ENCODE data around the gene SPPL2A. TPM values are rescaled to one million over a fixed set of nuclear protein-coding genes. Genes with fewer than 3 reads are reported as not detected.

The SPPL2A gene
- total and polyA plus RNA-seq, 10 of the 15 experiments (the other 5 are each of a cell fraction or from before 2014, with no cell fraction given), result 11.3 to 83.8 (median 44.0) TPM

- CTCF ChIA-PET, result no interaction called here
These were observed 99.6 kb downstream of the SPPL2A start for GRCh38 chr15:50665938-50666337.

More at GRCh38 chr15:50665938-50666337, 99.6 kb downstream of the SPPL2A start:
- POLR2A ChIA-PET, result no interaction called here
- Histone ChIP-seq H3K27me3 (replicated peaks in 1 of 2; ENCODE audit: control insufficient read depth in 2 of 2, insufficient read depth in 2 of 2, low read length in 1 of 2) (no peaks in the 10 kb centered on the region), H3K4me3 (no peak overlapping the region), H4K20me1 (ENCODE audit: control insufficient read depth, insufficient read depth) (no peaks in the 10 kb centered on the region), H3K4me2 (ENCODE audit: control insufficient read depth, insufficient read depth) (no peak overlapping the region), H3K27ac (ENCODE audit: control insufficient read depth, insufficient read depth) (no peak overlapping the region), H3K9ac (ENCODE audit: control insufficient read depth, insufficient read depth, low read length) (no peak overlapping the region), H3K36me3 (ENCODE audit: control insufficient read depth in 2 of 2, insufficient read depth in 2 of 2, low read length in 1 of 2) (peaks cover 0 to 20% of the 10 kb centered on the region in 2 experiments; a peak in 3 of 4 replicates), H2AFZ (ENCODE audit: control insufficient read depth, low read depth, low read length) (no peak overlapping the region), H3K4me1 (ENCODE audit: control insufficient read depth, insufficient read depth, low read length) (no peaks in the 10 kb centered on the region), H3K9me3 (replicated peaks; ENCODE audit: control insufficient read depth, insufficient read depth, low read length) (no peaks in the 10 kb centered on the region), H3K79me2 (ENCODE audit: control insufficient read depth, insufficient read depth, low read length) (peaks cover 19% of the 10 kb centered on the region)
- FAIRE-seq, result no peak
- ATAC-seq, result no peak
- in situ Hi-C loops (cut with MboI), result no loop called here
- DNase-seq (ENCODE audit: low read depth, low spot score), result no peak
- no peak for TF ChIP-seq MLLT1 (IDR thresholded peaks at IDR 0.05)
- no peak for TF ChIP-seq E2F8 (IDR thresholded peaks at IDR 0.05; ENCODE audit: low read depth, partially characterized antibody)
- TF ChIP-seq, protein P1, sequence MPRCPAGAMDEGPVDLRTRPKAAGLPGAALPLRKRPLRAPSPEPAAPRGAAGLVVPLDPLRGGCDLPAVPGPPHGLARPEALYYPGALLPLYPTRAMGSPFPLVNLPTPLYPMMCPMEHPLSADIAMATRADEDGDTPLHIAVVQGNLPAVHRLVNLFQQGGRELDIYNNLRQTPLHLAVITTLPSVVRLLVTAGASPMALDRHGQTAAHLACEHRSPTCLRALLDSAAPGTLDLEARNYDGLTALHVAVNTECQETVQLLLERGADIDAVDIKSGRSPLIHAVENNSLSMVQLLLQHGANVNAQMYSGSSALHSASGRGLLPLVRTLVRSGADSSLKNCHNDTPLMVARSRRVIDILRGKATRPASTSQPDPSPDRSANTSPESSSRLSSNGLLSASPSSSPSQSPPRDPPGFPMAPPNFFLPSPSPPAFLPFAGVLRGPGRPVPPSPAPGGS (IDR thresholded peaks at IDR 0.05; ENCODE audit: borderline replicate concordance, insufficient read depth, low read depth, low read length, poor library complexity, severe bottlenecking), result no peak
- no peak for TF ChIP-seq HDGF (IDR thresholded peaks at IDR 0.05)
- TF ChIP-seq SRF (IDR thresholded peaks at IDR 0.05; ENCODE audit: low read depth in 2 of 2, low read length in 2 of 2), result no peak
- TF ChIP-seq ZNF687 (IDR thresholded peaks at IDR 0.05), result no peak
- TF ChIP-seq ZNF217 (IDR thresholded peaks at IDR 0.05), result no peak
- no peak for TF ChIP-seq MYB (IDR thresholded peaks at IDR 0.05; ENCODE audit: borderline replicate concordance, low read depth, low read length)
- TF ChIP-seq SMC3 (IDR thresholded peaks at IDR 0.05; ENCODE audit: borderline replicate concordance, low read length), result no peak
- BruUV-seq (replicated peaks), result no TSS peak
- SMC1A ChIA-PET (ENCODE audit: uncharacterized antibody, unreplicated experiment), result interaction anchor here (0.6 to 0.7 kb wide), 2 partner anchors 149 to 239 kb away, joined by 3 read pairs; no protein-coding TSS in a partner anchor
- 74% methylated on average over 5 of the region's 5 CpGs for WGBS (ENCODE audit: insufficient coverage, insufficient replicate concordance, low lambda C conversion rate, missing lambda C conversion rate)
- RAD21 ChIA-PET (ENCODE audit: unreplicated experiment), result interaction anchor here (0.7 kb wide), 1 partner anchor 215 kb away, joined by 3 read pairs; no protein-coding TSS in a partner anchor
- intact Hi-C loops (cut with micrococcal nuclease; ENCODE audit: unreplicated experiment), result no loop called here

Data from GM12878 (cell line).